Measurements from ENCODE around the gene CHEK1.

Gene CHEK1

GRCh38 chr11:125626288-125626950 lies 1.5 kb downstream of the CHEK1 start:
- peak; percentile 70 for DNase-seq

DNA sequence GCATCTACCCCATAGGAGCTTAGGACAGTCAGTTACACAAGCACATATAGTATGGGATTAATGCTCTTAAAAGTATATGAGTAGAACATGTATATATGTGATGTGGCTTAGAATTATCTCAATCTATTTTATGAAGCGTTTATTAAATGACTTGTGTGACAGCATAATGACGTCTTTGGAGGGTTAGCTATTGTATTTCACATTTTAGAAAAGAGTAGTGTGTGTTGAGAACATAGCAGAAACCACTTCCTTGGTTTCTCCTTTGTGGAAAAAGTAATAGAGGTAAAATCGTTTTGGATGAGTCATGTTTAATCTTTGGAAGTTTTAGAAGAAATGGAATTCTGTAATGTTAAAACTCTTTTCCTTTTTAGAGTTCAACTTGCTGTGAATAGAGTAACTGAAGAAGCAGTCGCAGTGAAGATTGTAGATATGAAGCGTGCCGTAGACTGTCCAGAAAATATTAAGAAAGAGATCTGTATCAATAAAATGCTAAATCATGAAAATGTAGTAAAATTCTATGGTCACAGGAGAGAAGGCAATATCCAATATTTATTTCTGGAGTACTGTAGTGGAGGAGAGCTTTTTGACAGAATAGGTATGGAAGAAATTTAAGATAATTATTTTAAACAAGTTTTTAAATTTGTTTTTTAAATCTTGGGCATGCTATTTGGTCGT lies 2.4 kb downstream of the CHEK1 start:
- DNase-seq = no peak

- DNase-seq = no peak
Measured at GRCh38 chr11:125637840-125638239, 12.9 kb downstream of the CHEK1 start.

- DNase-seq = no peak
Measured at GRCh38 chr11:125638315-125638714, 13.4 kb downstream of the CHEK1 start.

DNA sequence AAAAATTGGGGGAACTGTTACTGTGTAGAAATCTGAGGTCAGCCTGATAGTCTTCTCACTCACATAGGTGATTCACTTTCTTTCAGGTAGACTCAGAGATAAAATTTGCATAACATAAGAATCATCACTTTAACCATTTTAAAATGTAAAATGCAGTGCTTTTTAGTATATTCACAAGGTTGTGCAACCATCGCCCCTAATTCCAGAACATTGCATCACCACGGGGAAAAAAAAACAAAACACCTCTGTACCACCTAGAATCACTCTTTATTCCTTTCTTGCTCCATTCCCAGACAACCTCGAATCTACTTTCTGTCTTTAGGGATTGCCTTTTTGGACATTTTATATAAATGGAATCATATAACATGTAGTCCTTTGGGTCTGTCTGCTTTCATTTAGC lies 20.9 kb downstream of the CHEK1 start:
- no peak for DNase-seq

- DNase-seq = no peak
Measured at GRCh38 chr11:125649465-125650166, 24.7 kb downstream of the CHEK1 start.

GRCh38 chr11:125662689-125663088 lies 37.7 kb downstream of the CHEK1 start:
- DNase-seq = no peak

GRCh38 chr11:125663910-125664309 lies 38.9 kb downstream of the CHEK1 start:
- no peak for DNase-seq

GRCh38 chr11:125667151-125667550 lies 42.2 kb downstream of the CHEK1 start:
- no peak for DNase-seq

DNA sequence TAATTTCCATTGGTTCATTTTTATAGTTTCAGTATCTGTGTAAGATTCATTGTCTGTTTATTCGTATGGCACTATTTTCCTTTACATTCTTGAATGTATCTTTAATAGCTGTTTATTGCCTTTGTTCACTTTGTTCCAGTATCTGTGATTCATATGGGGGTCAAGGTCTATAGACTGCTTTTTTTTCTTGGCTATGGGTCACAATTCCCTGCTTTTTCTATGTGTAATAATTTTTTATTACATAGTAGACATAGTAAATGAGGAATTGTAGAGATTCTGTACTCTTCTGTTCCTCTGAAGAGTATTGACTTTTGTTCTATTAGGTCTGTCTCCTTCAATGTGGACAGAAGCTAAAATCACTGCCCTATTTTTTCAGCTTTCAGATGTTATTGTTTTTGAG lies 45.2 kb downstream of the CHEK1 start:
- no peak for DNase-seq

- DNase-seq = no peak
Measured at GRCh38 chr11:125671561-125671960, 46.6 kb downstream of the CHEK1 start.

DNA sequence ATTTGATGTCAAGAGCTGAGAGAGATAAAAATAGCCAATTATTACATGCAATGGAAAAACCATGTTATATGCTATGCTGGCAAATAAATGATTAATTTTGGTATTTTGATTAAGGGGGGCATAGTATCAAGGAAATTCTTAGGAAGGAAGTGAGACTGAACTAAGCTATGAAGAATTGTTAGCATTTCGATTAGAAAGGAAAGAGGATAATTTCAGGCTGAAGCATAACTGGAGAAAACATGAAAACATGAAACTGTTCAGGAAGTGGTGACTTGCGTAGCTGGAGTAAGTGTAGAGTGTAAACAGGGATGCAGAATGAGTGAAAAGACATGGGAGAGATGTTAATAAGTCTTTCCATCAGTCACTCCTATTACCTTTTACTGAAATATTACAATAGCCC lies 49.2 kb downstream of the CHEK1 start:
- no peak for DNase-seq

DNA sequence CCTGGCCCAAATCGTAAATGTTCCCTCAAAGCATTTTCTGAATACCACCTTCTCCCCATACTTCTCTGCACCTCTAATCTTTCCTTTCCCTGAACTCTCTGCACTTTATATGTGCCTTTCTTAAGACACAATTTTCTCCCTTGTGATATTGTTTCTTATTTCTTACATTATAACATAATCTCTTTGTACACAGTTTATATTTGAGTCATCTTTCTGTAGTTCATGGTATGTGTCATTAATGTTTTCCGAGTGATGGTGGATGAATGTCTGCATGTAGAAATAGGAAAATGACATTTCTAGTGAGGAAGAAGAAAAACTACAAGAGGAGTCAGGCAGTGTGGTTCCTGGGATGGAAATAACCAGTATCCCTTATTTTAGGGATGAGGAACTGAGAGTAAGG lies 50.2 kb downstream of the CHEK1 start:
- no peak for DNase-seq

DNA sequence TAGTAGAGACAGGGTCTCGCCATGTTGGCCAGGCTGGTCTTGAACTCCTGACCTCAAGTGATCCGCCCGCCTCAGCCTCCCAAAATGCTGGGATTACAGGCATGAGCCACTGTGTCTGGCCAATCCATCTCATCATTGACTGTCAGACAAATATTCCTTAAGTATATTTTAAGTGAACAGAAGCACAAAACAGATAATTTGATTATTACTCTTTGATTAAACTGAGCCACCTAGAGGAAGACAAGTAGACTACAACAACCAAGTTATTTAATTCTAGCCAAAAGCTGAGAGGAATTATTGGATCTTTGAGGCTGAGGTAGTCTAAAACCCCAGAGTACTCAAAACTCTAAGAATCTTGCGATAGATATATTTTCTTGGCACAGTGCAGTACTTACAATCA lies 54.4 kb downstream of the CHEK1 start:
- DNase-seq = no peak

- DNase-seq = no peak
Measured at GRCh38 chr11:125679837-125680236, 54.9 kb downstream of the CHEK1 start.

DNA sequence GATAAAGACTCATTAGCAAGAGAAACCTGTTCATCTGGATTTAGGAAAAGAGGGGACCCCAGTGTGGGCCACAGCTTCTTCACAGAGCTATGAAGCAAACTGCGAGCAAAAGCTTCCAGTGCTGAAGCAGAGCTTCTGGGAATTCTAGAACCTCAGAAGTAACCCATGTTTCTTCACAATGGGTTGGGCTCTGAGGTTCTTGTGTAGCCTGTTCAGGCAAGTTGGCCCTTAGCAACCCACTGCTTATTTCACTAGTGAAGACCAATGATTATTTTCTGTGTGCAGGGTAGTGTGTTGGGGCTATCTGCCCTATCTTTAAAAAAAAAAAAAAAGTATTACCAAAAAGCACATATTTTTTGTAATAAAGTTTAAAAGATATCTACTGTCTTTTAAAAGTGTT lies 55.8 kb downstream of the CHEK1 start, which contains the start of gene ACRV1:
ACRV1 (minus strand) TSS at position 101 of the 400 bp plus-strand sequence; CDS start at position 34, 67 bp downstream.
- no peak for DNase-seq

GRCh38 chr11:125685228-125685627 lies 60.3 kb downstream of the CHEK1 start:
- no peak for DNase-seq

GRCh38 chr11:125688066-125688465 lies 63.1 kb downstream of the CHEK1 start:
- DNase-seq = no peak

DNA sequence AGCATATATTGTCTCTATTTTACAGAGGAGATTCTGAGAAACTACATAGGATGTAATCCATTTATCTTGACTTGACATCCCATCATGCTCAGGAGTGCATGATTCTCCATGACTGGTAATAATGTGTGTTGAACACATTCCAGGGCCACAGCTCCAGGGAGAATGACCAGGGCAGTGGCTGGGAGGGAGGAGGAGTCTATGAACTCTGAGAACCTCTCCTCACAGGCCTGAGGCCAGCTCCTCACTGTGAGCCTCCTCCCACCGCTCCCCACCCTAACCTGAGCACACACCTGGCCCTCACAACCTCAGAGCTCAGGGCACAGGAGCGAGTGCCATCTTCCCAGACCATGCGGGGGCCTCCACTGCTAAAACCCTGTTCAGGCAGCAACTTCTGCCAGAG lies 63.7 kb downstream of the CHEK1 start:
- DNase-seq = no peak

GRCh38 chr11:125689274-125689859 lies 64.4 kb downstream of the CHEK1 start:
- DNase-seq = no peak

GRCh38 chr11:125690006-125690405 lies 65.0 kb downstream of the CHEK1 start:
- DNase-seq = no peak

DNA sequence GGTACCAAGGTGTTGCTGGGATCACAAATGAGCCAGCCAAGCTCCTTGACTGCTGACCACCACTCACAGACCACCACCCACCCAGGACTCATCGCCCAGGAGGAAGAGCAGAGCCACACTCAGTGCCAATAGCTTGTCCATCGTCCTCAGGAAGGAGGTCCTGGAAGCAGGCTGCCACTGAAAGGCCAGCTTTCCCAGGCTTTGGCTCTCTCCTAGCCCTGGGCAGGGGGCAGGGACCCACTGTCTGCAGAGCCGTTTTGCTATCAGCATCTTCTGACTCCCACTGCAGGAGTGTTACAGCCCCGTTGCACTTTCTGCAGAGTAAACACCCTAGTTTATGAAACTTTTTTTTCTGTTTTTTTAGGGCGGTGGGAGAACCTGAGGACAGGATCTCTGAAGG lies 67.9 kb downstream of the CHEK1 start:
- DNase-seq = no peak

DNA sequence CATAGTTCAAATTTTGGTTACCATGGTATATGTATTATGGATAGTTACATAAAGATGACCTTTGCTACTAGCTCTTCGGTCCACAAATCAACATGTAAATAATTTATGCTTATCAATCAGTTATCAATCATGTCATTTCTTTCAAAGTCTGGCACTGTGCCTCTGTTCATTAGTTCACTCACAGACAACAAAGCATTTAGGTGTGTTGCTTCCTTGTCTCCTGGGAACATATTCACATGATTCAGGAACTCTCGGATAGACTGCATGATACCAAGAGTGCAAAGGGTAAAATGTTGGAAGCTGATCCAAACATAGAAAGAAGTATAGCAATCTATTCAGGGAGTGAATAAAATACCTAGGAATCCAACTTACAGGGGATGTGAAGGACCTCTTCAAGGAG lies 70.0 kb downstream of the CHEK1 start:
- DNase-seq = no peak

All from NCI-H1092 (cell line).